ENCODE measurements around the gene HNRNPM.

Gene HNRNPM

DNA sequence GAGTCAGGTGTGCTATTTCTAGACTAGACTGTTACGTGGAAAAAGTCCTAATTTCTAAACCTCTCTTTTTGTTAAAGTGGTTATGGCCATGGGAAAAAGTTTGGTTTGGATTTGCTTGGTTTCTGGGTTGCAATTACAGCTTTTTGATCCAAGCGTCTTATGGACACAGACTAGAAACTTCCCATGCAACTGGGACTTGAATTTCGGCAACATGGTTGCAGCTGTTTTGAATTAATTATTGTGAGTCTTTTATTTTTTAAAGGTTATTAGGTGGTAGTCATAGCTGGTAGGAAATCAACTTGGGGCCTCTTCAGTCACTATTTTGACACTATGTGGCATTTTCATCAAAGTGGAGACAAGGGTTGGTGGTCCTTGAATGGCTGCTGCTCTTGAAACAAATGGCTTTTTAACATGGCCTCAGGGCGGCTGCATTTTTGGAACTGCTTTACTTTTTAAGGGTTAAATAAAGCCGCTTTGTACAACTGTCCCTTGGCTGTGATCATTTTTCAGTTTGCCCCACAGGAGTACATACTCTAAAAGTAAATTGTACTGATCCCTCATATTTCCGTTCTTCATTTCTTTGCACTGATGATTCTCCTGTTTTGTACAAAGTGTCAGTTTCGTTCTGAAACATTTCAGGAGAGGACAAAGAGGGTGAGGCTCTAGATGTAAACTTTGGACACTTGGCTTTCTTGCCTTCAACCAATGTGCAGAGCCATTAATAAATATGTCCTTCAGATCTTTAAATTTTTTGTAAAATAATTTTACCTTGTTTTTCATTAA is 15.9 kb downstream of the HNRNPM start:
- no peak for DNase-seq

DNA sequence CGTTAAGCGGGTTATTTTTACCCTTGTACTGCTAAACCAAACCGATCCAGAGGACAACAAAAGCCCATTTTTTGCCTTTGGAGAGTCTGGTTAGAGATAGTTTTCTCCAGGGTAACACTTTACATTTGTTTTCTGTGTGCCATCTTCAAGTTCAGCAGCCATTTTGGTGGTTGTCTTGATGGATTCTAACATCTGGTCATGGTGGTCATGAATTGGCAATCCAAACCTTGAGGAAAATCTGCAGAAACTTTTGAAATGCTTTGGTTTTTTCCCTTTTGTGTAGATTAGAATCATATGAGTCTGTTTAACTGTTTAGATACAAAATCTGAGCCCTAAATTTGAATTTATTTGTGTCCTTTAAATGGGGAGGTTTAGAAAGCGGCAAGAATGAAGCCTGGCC is 16.6 kb downstream of the HNRNPM start:
- no peak for DNase-seq

DNA sequence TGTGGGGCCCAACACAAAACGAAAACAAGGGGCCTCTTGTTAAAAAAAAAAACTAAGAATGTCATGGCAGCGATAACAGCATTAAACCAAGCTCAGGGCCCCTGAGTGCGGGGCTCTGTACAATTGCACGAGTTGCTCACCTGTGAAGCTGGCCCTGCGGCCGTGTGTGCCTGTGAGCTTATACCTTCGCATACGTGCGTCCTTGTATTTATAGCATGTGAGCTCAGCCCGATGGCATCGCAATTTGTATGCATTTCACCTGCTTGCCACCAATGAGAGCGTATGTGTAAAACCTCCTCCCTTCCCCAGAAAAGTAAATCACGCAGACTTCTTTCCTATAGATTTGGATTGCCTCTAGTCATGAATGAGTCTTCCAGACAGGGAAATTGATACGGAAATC is 17.1 kb downstream of the HNRNPM start:
- no peak for DNase-seq

GRCh38 chr19:8462571-8462970 is 17.8 kb downstream of the HNRNPM start:
- no peak for DNase-seq

GRCh38 chr19:8463365-8463764 is 18.6 kb downstream of the HNRNPM start:
- no peak for DNase-seq

DNA sequence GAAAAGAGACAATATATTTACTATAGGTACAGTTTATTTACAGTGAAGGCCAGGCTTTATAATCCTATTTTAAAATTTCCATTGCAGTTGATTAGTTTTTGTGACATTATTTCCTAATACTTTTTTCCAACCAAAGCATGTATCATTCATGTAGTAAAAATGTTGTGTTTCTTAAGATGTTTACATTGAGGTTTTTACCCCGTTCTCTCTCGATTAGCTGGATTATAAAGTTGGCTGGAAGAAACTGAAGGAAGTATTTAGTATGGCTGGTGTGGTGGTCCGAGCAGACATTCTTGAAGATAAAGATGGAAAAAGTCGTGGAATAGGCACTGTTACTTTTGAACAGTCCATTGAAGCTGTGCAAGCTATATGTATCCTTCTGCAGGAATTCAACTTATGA is 21.2 kb downstream of the HNRNPM start:
- no peak for DNase-seq

DNA sequence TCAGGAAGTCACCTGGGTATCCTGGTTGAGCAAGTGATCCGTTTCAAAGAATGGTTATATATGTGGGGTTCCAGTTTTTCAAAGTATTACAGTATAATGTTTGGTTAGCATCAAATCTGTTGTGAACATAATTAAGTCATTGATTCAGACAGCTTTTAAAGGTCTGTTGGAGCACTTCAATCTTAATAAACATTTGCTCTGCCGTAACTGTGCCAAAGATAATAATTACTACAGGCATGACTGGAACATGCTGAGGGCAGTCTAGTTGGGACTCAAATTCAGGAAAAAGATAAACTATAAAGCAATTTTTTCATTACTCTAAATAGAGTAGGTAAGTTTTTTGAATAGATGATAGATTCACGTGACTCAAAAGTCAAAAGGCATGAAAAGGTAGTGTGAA is 23.3 kb downstream of the HNRNPM start:
- DNase-seq, result no peak

DNA sequence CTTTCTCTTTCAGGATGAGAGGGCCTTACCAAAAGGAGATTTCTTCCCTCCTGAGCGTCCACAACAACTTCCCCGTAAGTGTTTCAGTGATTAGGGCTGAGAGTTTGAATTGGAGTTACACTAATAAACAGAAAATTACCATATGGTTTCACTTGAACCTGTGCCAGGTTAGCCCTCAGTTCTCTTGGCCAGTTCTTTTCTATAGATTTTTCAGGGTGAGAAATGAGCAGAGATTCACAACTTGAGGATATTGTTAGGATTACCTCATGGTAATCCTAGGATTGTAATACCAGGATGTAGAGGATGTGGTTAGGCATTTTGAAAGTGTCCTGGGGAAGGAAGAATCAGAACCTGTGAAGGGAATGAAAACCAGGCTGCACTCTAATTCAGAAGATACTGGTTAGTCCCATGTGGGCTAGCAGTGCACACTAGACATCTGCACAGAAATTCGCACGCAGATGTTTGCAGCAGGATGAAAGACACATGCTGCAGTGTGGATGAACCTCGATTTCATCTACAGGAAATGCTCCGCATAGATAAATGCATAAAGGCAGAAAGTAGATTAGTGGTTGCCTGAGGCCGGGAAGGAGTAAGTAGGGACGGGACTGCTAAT is 24.1 kb downstream of the HNRNPM start:
- no peak for DNase-seq

- no peak for DNase-seq
Observed at GRCh38 chr19:8469613-8470368, 25.0 kb downstream of the HNRNPM start.

GRCh38 chr19:8473648-8474476 is 29.1 kb downstream of the HNRNPM start:
- DNase-seq, result no peak

GRCh38 chr19:8475005-8475404 is 30.2 kb downstream of the HNRNPM start:
- no peak for DNase-seq

DNA sequence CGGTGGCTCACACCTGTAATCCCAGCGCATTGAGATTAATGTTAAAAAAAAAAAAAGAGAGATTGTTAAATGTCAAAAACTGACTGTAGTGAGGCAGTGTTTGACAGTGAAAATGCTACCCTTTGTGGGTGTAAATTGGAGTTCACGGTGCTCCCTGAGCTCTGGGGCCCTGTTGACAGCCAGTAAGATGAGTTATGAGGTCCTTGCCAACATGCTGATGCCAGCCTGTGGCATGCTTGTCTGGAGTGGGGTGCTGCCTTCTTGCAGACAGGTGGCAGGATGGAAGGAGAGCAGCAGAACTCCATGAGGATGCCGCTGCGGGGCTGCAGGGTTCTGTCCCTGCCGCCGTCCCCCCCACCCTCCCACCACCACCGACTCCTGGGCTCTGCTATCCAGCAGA is 31.7 kb downstream of the HNRNPM start:
- DNase-seq, result no peak

DNA sequence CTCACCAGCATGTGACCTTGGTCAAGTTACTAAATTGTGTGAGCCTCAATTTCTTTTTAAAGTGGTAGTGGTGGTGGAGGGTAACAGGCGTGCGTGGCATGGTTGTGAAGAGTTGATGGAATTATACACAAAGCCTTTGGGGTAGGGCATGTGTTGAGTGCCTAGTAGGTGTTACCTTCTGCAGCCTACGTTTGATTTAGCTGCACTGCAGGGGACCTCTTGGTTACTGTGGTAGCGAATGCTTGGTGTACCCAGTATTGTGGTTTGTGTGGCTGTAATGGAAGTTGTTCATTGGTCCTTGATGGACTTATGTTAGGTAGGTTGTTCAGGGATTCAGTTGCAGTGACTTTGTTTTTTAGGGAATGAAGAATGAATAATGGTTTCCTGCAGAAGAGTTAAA is 33.1 kb downstream of the HNRNPM start:
- no peak for DNase-seq

DNA sequence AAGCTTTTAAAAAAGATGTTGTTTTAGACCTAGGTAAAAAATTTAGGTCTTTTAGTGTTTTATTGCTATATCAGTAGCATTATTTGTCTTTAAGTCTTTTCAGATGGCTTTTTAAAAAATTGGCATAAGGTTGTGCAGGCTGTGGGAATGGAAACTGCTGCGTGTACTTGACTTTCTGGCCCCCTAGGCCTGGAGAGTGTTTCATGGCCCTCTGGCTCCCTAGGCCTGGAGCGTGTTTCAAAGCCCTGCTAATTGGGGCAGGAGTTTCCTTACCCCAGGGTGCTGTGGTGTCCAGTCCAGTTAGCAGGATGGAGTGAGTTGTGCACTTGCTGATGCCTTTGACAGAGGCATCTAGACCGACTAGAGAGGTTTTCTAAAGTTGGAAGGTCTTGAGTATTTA is 33.8 kb downstream of the HNRNPM start:
- DNase-seq, result no peak

GRCh38 chr19:8481201-8481600 is 36.4 kb downstream of the HNRNPM start:
- peak; percentile 23 for DNase-seq

GRCh38 chr19:8481616-8482015 is 36.8 kb downstream of the HNRNPM start:
- peak; percentile 12 for DNase-seq

DNA sequence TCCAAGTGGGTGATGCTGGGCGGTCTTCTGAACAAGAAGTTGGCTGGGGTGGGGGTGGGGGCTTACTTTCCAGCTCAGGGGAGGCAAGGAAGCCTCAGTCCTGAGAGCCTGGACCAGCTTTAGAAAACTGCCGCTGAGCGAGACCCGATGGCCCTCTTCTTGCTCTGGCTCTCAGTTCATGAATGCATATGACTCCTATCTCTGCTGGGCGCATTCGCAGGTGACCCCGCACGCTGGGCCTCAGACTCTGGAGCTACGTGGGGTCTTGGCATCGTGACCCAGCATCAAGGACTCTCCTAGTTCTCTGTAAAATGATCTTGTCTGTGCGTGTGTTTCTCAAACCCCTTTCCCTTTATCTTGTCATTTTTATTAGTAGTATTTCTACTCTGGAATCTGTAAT is 37.9 kb downstream of the HNRNPM start:
- DNase-seq, result no peak

DNA sequence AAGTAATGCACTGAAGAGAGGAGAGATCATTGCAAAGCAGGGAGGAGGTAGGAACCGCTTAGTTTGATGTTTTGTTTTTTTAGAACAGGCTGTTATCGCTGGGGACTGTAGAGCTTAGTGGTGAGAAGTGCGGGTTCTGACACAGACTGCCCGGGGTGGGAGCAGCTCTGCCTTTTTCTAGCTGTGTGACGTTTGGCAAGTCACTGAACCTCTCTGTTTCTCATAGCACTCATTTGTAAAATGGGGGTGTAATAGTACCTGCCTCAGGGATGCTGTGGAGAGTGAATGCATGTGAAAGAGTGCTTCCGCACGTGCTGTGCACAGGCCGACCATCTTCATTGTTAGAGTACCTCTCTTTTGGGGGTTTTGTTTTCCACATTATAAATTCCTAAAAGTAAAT is 38.4 kb downstream of the HNRNPM start:
- no peak for DNase-seq

DNA sequence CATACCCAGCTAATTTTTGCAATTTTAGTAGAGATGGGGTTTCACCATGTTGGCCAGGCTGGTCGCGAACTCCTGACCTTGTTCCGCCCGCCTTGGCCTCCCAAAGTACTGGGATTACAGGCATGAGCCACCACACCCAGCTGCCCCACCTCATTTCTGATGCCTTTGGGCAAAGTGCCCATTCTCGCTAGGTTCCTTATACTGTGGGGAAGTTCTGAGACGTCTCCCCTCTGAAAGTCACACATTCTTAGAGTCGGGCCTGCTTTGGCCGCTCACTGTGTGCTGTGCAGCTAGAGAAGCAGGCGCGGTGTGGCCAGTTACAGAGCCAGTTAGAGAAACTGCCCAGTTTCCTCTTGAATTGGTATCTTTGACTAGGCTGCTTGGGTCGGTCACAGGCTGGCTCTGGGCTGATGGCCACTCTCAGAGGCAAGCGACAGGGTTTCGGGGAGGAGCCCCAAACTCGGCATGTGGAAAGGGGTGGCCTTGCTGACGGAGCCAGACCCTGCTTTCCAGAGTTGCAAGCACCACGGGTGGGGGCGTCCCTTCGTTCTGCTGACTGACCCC is 39.6 kb downstream of the HNRNPM start:
- DNase-seq, result no peak

- no peak for DNase-seq
Observed at GRCh38 chr19:8485561-8486371, 41.0 kb downstream of the HNRNPM start.

DNA sequence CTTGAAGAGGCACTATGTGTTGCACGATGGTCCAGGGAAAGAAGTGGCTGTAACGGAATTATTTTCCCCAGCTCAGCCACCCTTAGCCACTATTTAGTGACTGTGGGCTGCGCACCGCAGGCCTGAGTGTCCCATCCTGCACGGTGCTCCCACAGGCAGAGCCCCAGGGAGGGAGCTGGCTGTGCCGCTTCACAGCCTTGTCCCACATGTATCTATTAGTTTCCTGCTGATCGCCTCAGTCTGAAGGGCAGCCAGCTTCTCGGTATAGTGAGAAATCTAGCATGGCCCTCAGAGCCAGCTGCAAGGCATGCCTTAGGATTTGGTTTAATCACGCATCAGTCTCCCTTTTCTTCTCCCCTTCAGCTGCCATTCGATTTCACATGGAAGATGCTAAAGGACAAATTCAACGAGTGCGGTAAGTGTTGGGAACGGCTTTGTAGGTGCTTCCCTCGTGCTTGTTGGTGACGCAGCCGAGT is 41.9 kb downstream of the HNRNPM start:
- DNase-seq, result no peak

All from activated T-cell treated with anti-CD3 and anti-CD28 coated beads, Interleukin-2, amount 50 U/mL, for 1 hour (primary cell).